GM23338 (cell line): ENCODE results near the gene MCTP2. TPM values are rescaled to one million over a fixed set of nuclear protein-coding genes. Genes with fewer than 3 reads are reported as not detected.

Experiments
- JUNB ChIP-seq: IDR thresholded peaks from one replicate; pipeline ENCODE4 v1.6.1; 2016; ENCODE audit warnings: antibody characterized with exemption; ENCODE audit not compliant: unreplicated experiment
- POLR2AphosphoS5 ChIP-seq: IDR thresholded peaks from 2 replicates; pipeline ENCODE4 v1.6.1; 2016; ENCODE audit warnings: antibody characterized with exemption, low read depth
- ZNF331 ChIP-seq: fragments of 250-450 bp; sonication (Bioruptor Pico); IDR thresholded peaks from 2 replicates; pipeline ENCODE4 v1.5.0; 2020; ENCODE audit warnings: low read depth, mild to moderate bottlenecking, moderate library complexity
- polyA plus RNA-seq: library from polyadenylated mRNA; unstranded; fragments of >200 nt; fragmentation: Nextera tagmentation; extraction: Ambion mirVana; gene quantifications from 2 replicates; pipeline ENCODE4 v1.2.1, GENCODE V29; 2016
- total RNA-seq: library from RNA; depleted of rRNA; stranded (reverse); fragments of >200 nt; shearing (Covaris generic); gene quantifications from 2 replicates; pipeline ENCODE4 v1.2.3, GENCODE V29; 2014
- TF ChIP-seq, protein P1 (sequence below): fragments of 250-450 bp; sonication (Bioruptor Pico); IDR thresholded peaks from 2 replicates; pipeline ENCODE4 v1.5.0; 2020; ENCODE audit warnings: mild to moderate bottlenecking, moderate library complexity
- TF ChIP-seq, protein P2 (sequence below), 2 experiments: fragments of 200-600 bp in 1 of 2; sonication (generic) in 1 of 2; conservative IDR thresholded peaks; 2 replicates each; pipeline versions ENCODE4 v1.5.1 to v1.6.1; 2016 to 2017; ENCODE audit warnings: antibody characterized with exemption in 2 of 2, low read depth in 2 of 2, mild to moderate bottlenecking in 2 of 2, moderate library complexity in 1 of 2
- TF ChIP-seq, protein P3 (sequence below): IDR thresholded peaks from 2 replicates; pipeline ENCODE4 v1.6.1; 2016; ENCODE audit warnings: antibody characterized with exemption

MCTP2 gene
- total and polyA plus RNA-seq, 2 experiments from 2014 or later = 1.8 to 5.5 TPM

DNA sequence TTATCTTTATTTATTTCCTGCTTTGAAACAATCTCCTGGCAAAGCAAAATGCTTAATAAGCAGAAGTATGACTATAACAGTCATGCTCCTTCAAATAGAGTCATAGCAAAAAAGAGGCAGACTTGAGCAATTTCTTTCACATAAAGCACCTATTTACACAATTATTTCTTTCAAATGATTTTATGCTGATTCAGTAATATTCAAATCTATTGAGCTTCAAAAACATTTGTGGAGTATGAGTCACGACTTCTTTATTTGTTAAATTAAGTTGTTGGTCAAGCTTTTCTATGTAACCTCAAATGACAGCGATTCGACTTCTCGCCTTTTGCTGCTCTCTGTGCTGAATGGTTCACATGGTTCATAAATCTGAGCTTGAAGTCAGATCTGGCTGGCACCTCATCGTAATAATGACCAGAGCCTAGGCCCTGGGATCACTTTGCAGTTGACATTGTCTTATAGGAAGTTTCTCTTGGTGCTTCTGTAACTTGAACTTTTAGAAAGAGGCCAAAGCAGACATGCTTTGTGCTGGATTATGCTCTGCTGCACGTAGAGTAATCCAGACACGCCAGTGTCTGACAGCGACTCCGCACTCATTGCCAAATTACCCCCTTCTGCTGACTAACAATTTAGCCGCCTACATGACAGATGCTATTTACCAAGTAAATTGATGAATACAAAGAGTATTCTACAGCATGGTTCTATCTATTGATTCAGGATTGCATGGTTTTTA lies 139.0 kb downstream of the MCTP2 start (continued):
- TF ChIP-seq, protein P1, sequence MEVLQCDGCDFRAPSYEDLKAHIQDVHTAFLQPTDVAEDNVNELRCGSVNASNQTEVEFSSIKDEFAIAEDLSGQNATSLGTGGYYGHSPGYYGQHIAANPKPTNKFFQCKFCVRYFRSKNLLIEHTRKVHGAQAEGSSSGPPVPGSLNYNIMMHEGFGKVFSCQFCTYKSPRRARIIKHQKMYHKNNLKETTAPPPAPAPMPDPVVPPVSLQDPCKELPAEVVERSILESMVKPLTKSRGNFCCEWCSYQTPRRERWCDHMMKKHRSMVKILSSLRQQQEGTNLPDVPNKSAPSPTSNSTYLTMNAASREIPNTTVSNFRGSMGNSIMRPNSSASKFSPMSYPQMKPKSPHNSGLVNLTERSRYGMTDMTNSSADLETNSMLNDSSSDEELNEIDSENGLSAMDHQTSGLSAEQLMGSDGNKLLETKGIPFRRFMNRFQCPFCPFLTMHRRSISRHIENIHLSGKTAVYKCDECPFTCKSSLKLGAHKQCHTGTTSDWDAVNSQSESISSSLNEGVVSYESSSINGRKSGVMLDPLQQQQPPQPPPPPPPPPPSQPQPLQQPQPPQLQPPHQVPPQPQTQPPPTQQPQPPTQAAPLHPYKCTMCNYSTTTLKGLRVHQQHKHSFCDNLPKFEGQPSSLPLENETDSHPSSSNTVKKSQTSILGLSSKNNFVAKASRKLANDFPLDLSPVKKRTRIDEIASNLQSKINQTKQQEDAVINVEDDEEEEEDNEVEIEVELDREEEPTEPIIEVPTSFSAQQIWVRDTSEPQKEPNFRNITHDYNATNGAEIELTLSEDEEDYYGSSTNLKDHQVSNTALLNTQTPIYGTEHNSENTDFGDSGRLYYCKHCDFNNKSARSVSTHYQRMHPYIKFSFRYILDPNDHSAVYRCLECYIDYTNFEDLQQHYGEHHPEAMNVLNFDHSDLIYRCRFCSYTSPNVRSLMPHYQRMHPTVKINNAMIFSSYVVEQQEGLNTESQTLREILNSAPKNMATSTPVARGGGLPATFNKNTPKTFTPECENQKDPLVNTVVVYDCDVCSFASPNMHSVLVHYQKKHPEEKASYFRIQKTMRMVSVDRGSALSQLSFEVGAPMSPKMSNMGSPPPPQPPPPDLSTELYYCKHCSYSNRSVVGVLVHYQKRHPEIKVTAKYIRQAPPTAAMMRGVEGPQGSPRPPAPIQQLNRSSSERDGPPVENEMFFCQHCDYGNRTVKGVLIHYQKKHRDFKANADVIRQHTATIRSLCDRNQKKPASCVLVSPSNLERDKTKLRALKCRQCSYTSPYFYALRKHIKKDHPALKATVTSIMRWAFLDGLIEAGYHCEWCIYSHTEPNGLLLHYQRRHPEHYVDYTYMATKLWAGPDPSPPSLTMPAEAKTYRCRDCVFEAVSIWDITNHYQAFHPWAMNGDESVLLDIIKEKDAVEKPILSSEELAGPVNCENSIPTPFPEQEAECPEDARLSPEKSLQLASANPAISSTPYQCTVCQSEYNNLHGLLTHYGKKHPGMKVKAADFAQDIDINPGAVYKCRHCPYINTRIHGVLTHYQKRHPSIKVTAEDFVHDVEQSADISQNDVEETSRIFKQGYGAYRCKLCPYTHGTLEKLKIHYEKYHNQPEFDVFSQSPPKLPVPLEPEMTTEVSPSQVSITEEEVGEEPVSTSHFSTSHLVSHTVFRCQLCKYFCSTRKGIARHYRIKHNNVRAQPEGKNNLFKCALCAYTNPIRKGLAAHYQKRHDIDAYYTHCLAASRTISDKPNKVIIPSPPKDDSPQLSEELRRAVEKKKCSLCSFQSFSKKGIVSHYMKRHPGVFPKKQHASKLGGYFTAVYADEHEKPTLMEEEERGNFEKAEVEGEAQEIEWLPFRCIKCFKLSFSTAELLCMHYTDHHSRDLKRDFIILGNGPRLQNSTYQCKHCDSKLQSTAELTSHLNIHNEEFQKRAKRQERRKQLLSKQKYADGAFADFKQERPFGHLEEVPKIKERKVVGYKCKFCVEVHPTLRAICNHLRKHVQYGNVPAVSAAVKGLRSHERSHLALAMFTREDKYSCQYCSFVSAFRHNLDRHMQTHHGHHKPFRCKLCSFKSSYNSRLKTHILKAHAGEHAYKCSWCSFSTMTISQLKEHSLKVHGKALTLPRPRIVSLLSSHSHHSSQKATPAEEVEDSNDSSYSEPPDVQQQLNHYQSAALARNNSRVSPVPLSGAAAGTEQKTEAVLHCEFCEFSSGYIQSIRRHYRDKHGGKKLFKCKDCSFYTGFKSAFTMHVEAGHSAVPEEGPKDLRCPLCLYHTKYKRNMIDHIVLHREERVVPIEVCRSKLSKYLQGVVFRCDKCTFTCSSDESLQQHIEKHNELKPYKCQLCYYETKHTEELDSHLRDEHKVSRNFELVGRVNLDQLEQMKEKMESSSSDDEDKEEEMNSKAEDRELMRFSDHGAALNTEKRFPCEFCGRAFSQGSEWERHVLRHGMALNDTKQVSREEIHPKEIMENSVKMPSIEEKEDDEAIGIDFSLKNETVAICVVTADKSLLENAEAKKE (CRISPR knock-in tag) = no peak
- TF ChIP-seq, protein P2, sequence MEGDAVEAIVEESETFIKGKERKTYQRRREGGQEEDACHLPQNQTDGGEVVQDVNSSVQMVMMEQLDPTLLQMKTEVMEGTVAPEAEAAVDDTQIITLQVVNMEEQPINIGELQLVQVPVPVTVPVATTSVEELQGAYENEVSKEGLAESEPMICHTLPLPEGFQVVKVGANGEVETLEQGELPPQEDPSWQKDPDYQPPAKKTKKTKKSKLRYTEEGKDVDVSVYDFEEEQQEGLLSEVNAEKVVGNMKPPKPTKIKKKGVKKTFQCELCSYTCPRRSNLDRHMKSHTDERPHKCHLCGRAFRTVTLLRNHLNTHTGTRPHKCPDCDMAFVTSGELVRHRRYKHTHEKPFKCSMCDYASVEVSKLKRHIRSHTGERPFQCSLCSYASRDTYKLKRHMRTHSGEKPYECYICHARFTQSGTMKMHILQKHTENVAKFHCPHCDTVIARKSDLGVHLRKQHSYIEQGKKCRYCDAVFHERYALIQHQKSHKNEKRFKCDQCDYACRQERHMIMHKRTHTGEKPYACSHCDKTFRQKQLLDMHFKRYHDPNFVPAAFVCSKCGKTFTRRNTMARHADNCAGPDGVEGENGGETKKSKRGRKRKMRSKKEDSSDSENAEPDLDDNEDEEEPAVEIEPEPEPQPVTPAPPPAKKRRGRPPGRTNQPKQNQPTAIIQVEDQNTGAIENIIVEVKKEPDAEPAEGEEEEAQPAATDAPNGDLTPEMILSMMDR (conservative IDR thresholded peaks at IDR 0.05; ENCODE audit: low read depth in 2 of 2) = no peak
- no peak for TF ChIP-seq ZNF331
- TF ChIP-seq, protein P3, sequence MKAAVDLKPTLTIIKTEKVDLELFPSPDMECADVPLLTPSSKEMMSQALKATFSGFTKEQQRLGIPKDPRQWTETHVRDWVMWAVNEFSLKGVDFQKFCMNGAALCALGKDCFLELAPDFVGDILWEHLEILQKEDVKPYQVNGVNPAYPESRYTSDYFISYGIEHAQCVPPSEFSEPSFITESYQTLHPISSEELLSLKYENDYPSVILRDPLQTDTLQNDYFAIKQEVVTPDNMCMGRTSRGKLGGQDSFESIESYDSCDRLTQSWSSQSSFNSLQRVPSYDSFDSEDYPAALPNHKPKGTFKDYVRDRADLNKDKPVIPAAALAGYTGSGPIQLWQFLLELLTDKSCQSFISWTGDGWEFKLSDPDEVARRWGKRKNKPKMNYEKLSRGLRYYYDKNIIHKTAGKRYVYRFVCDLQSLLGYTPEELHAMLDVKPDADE = no peak
- TF ChIP-seq POLR2AphosphoS5 = no peak
- TF ChIP-seq JUNB = no peak
